HG02678 (cell line): ENCODE results near the gene PNPLA2.

Experiments
- ATAC-seq: cut with Tn5 transposase; IDR thresholded peaks from one replicate; pipeline ENCODE4 v1.9.1; 2021; ENCODE audit warnings: mild to moderate bottlenecking, moderate library complexity; ENCODE audit not compliant: unreplicated experiment

The PNPLA2 gene

GRCh38 chr11:818396-819128 lies at the start of gene PNPLA2:
PNPLA2 (plus strand) TSS chr11:818914; CDS start chr11:819719, 805 bp downstream.
- no peak for ATAC-seq

- no peak for ATAC-seq
Observed at GRCh38 chr11:769887-770641, 48.6 kb upstream of the PNPLA2 start.

GRCh38 chr11:770642-771616 lies 47.8 kb upstream of the PNPLA2 start:
- no peak for ATAC-seq

- ATAC-seq, result no peak
Observed at GRCh38 chr11:771617-772204, 47.0 kb upstream of the PNPLA2 start.

GRCh38 chr11:772429-773390 lies 46.0 kb upstream of the PNPLA2 start:
- ATAC-seq, result no peak

- ATAC-seq, result no peak
Observed at GRCh38 chr11:773425-773824, 45.3 kb upstream of the PNPLA2 start.

- ATAC-seq, result no peak
Observed at GRCh38 chr11:773830-774229, 44.9 kb upstream of the PNPLA2 start.

- no peak for ATAC-seq
Observed at GRCh38 chr11:774873-775592, 43.7 kb upstream of the PNPLA2 start.

- ATAC-seq, result no peak
Observed at GRCh38 chr11:776263-776560, 42.5 kb upstream of the PNPLA2 start.

GRCh38 chr11:776561-777287 lies 42.0 kb upstream of the PNPLA2 start:
- ATAC-seq, result peak; percentile 37

GRCh38 chr11:777288-778255 lies 41.1 kb upstream of the PNPLA2 start, which contains the start of gene GATD1:
GATD1 (minus strand) TSS chr11:777487; CDS start chr11:777462, 25 bp downstream.
- peak; percentile 79 for ATAC-seq

- no peak for ATAC-seq
Observed at GRCh38 chr11:778976-779954, 39.4 kb upstream of the PNPLA2 start.

GRCh38 chr11:779955-780532 lies 38.7 kb upstream of the PNPLA2 start:
- ATAC-seq, result no peak

GRCh38 chr11:782264-783174 lies 36.2 kb upstream of the PNPLA2 start:
- ATAC-seq, result no peak

- ATAC-seq, result no peak
Observed at GRCh38 chr11:783581-784015, 35.1 kb upstream of the PNPLA2 start.
